ENCODE data around the gene CCDC187.

GRCh38 chr9:136206602-136207275 lies 97.2 kb downstream of the CCDC187 start:
- TF ChIP-seq REST (IDR thresholded peaks at IDR 0.05; ENCODE audit: insufficient read depth in 1 of 2, low read depth in 2 of 2, low read length in 2 of 2) (no peak), SIN3A (IDR thresholded peaks at IDR 0.05; ENCODE audit: borderline replicate concordance, insufficient read depth, low read length) (no peak), POLR2AphosphoS5 (IDR thresholded peaks at IDR 0.05; ENCODE audit: low read depth, low read length) (no peak), TAF1 (IDR thresholded peaks at IDR 0.05; ENCODE audit: borderline replicate concordance, insufficient read depth, low read length) (no peak)

Data from PFSK-1 (cell line).